IPS-20b (cell line): ENCODE measurements around the gene PIK3R1.

Source experiments
- H3K27ac ChIP-seq: one replicate; pipeline ENCODE4 v1.5.1; 2013; ENCODE audit warnings: low read length
- H3K27me3 ChIP-seq: 2 replicates; pipeline ENCODE4 v1.6.1; 2013; ENCODE audit warnings: mild to moderate bottlenecking, low read length, inconsistent platforms; ENCODE audit not compliant: insufficient read depth
- H3K36me3 ChIP-seq: 2 replicates; pipeline ENCODE4 v1.6.1; 2013; ENCODE audit warnings: low read depth, mild to moderate bottlenecking, inconsistent platforms, low read length, moderate library complexity; ENCODE audit not compliant: insufficient read depth
- H3K4me1 ChIP-seq: 2 replicates; pipeline ENCODE4 v1.6.1; 2013; ENCODE audit warnings: mild to moderate bottlenecking, control low read depth, inconsistent platforms, low read length, moderate library complexity; ENCODE audit not compliant: insufficient read depth
- H3K4me3 ChIP-seq: 2 replicates; pipeline ENCODE4 v1.5.1; 2013; ENCODE audit warnings: mild to moderate bottlenecking, low read length, inconsistent platforms
- H3K9ac ChIP-seq: 2 replicates; pipeline ENCODE4 v1.6.1; 2013; ENCODE audit warnings: low read depth, mild to moderate bottlenecking, inconsistent platforms, low read length, moderate library complexity
- H3K9me3 ChIP-seq: 2 replicates; pipeline ENCODE4 v1.6.1; 2013; ENCODE audit warnings: mild to moderate bottlenecking, low read depth, low read length, inconsistent platforms; ENCODE audit not compliant: insufficient read depth

PIK3R1 gene

DNA sequence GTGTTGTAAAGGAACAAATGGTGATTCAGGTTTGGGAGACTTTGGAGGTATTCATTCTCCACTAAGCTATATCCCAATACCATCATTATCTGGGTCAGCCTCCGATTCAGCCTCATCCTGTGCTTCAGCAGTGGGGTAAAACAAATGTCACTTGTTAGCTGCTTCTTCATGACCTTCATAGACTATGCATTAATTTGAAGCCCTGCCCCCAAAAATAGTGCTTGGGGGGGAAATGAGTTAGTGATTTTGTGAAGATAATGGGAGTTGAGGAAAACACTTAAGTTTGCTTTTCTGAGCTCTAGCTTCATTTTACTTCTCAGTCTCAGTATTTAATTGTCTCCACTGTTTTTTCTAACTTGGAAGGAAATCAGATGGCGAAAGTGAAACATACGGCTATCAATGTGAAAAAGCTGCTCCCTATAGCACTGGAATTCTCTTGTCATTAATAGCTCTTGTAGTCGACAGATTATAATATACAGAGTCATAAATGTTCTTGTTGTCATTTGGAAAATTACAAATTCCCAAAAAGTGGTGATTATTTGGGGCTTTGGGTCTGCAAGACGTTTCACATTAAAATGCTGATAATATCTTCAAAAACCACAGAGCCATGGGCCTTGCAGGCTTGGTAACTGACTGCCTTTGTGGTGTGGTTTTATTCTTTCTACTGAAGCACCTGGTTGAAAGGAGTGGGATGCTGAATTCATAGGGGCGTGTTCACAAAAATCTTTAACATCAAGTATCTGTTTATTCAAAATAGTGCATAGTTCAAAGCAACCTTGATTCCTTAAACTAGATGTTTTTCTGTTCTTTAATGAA is 40.0 kb downstream of the PIK3R1 start:
- Histone ChIP-seq H3K27ac (no peak overlapping the region), H3K4me1 (peaks cover 16% of the 10 kb centered on the region), H3K36me3 (no peaks in the 10 kb centered on the region), H3K9ac (no peak overlapping the region), H3K27me3 (no peaks in the 10 kb centered on the region), H3K9me3 (no peaks in the 10 kb centered on the region), H3K4me3 (no peak overlapping the region)

DNA sequence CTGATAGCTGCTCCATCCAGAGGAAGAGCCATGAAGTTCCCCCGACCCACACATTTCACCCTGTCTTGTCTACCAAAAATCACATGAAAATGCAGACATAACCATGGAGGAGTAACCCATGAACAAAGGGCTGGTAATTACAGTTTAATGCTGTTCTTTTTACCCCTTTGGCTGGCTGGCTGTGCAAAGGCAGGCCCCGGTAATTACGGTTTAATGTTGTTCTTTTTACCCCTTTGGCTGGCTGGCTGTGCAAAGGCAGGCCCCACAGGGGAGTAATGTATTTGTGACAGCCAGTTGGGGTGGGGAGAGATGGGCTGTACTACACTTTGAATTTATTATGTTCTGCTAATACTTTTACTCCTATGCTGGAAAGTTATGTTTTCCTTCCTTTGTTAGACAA is 41.7 kb downstream of the PIK3R1 start:
- no peak overlapping the region for H3K27ac ChIP-seq
- no peak overlapping the region for H3K4me3 ChIP-seq
- no peak overlapping the region for H3K9ac ChIP-seq
- no peaks in the 10 kb centered on the region for H3K36me3 ChIP-seq
- H3K9me3 ChIP-seq, result no peaks in the 10 kb centered on the region; the same call in 1 of the 2 replicates
- H3K4me1 ChIP-seq, result peaks cover 1% of the 10 kb centered on the region; the same call in 1 of the 2 replicates
- no peaks in the 10 kb centered on the region for H3K27me3 ChIP-seq

DNA sequence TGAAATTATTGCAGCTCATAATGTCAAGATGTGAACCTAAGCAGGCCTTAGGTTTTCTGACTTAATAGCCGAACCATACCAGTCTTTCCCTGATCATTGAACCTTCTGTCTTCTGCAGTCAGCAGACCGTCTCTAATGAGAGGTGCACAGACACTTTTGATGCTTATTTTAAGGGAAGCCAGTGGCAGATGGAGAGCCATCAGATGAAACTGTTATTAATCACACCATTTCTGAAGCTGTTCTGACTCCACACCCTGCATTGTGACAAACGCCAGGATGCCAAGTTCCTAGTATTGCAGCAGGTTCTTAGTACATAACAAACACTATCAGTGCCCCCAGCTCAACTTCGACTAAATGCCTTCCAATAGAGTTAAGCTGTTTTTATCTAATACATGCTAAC is 43.0 kb downstream of the PIK3R1 start:
- Histone ChIP-seq H3K27me3 (no peaks in the 10 kb centered on the region), H3K27ac (no peak overlapping the region), H3K4me3 (no peak overlapping the region), H3K4me1 (no peaks in the 10 kb centered on the region), H3K9ac (no peak overlapping the region), H3K9me3 (no peaks in the 10 kb centered on the region; the same call in 1 of the 2 replicates), H3K36me3 (no peaks in the 10 kb centered on the region)

DNA sequence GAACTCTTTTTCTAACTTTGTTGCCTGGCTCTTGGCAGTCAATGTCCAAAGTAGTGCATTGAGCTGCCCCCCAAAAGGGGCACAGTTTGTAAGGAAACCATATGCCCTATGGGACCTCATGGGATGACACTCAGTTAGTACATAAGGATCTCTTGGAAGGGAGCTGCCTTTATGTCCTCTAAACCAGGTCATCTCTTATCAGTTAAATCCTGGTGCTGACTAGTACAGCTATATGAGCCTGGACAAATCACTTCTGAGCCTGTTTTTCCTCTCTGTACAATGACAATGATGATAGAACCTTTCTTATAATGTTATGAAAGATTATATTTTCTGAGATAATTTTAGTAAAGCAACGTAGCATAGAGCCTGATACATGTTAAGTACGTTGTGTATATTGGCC is 44.1 kb downstream of the PIK3R1 start:
- Histone ChIP-seq H3K9me3 (no peaks in the 10 kb centered on the region; the same call in 1 of the 2 replicates), H3K9ac (no peak overlapping the region), H3K4me3 (no peak overlapping the region), H3K4me1 (no peaks in the 10 kb centered on the region), H3K27ac (no peak overlapping the region), H3K27me3 (no peaks in the 10 kb centered on the region), H3K36me3 (no peaks in the 10 kb centered on the region)

DNA sequence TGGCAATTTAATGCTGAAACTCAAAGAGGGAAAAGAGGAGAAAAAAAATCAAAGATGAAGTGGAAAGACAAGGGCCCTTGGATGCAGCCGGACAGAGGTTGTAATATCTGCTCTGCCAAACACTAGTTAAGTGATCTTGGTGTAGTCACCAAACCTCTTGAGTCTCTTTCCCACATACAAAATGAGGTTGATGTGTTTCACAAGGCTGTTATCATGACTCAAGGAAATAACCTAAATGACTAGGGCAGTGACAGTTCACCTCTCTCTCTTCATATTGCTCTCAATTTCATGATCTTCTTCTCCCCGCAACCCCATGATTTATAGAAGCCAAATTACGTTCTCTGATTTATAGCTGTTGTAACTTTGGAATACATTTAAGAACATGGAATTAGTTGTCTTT is 44.9 kb downstream of the PIK3R1 start:
- Histone ChIP-seq H3K27ac (no peak overlapping the region), H3K36me3 (no peaks in the 10 kb centered on the region; the same call in 1 of the 2 replicates), H3K9ac (no peak overlapping the region)

DNA sequence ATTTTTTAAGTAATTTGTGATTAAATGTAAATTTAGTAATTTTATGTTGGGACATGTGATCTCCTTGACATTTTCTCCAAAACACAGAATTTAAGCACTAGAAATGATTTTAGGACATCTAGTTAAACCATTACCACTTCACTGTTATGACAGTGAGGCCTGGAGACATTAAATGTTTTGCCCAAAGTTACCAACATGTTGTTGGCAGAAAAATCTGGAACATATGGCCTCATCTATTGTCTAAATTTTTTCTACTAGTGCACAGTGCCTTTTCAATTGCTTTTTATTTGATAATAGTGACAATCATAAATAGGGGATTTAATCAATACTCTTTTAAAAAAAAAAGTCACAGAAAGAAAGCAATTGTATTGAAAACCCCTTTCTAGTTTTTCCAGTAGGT is 45.6 kb downstream of the PIK3R1 start:
- H3K4me1 ChIP-seq, result no peaks in the 10 kb centered on the region
- no peaks in the 10 kb centered on the region; the same call in 1 of the 2 replicates for H3K36me3 ChIP-seq
- H3K27ac ChIP-seq, result no peak overlapping the region

More for the DNA sequence above, 44.9 kb downstream of the PIK3R1 start:
- Histone ChIP-seq H3K4me3 (no peak overlapping the region), H3K27me3 (no peaks in the 10 kb centered on the region), H3K4me1 (no peaks in the 10 kb centered on the region), H3K9me3 (no peaks in the 10 kb centered on the region; the same call in 1 of the 2 replicates)

DNA sequence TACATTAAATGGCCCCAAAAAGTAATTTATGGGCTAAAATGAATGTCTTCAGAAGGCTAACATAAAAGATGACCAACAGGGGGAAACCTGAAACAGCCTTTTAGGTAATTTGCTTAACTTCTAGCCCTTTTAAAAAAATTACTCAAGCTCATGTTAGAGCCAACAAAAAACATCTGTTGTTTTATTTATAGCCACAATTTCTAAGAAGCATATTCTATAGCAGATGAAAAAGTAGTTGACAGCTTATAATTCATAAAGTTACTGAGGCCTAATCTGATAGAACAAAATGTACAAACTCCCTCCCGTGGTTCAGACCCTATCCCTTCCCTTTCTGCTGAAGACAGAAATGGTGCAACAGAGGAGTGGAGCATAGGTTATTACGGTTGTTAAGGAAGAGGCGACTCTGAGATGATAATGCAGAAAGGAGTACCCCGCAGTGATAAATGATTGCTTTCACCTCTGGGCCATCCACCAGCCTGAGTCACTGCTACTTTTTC is 46.1 kb downstream of the PIK3R1 start:
- Histone ChIP-seq H3K36me3 (no peaks in the 10 kb centered on the region; the same call in 1 of the 2 replicates), H3K4me3 (no peak overlapping the region), H3K9ac (no peak overlapping the region), H3K27ac (no peak overlapping the region), H3K9me3 (no peaks in the 10 kb centered on the region; the same call in 1 of the 2 replicates), H3K4me1 (no peaks in the 10 kb centered on the region), H3K27me3 (no peaks in the 10 kb centered on the region)

More for the DNA sequence above, 45.6 kb downstream of the PIK3R1 start:
- Histone ChIP-seq H3K9me3 (no peaks in the 10 kb centered on the region; the same call in 1 of the 2 replicates), H3K4me3 (no peak overlapping the region), H3K27me3 (no peaks in the 10 kb centered on the region), H3K9ac (no peak overlapping the region)

DNA sequence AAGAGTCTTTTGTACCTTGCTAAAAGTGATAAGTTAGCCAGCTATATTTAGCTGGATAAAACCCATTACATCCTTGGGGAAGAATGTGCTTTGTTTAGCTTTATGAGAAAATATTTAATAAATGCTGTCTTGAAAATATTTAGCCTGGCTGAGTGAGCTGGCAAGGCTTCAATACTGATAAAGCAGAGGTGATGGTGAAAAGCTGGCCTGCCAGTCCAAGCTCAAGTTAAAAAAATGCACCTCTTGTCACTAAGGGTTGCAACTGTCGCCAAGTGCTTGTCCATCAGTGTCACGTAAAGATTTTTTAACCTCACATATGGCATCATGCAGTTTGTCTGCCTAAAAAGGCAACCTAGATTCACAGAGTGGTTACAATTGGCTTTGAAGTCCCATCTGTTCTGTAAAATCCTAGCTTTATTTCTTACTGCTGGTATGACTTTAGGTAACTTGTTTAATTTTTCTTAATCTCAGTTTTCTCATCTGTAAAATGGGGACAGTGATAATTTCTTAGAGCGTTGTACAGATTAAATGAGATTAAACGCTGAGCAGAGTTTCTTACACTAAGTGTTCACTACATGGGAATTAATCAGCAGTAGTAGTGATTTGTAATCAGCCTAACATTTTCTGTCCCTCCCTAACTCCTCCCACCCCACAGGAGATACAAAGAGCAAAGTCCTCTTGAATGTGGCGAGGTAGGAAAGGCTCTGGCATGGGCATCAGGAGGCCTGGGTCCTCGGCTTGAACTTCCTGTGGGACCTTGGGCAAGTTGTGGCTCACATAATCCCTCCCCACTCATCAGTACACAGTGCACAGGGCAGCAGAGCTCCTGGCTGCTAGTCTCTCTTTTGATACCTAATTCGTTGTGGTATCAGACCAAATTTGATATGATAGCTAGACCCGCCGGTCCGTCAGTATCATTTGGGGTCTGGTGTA is 48.7 kb downstream of the PIK3R1 start:
- no peak overlapping the region for H3K27ac ChIP-seq
- H3K4me1 ChIP-seq, result no peaks in the 10 kb centered on the region
- no peaks in the 10 kb centered on the region; the same call in 1 of the 2 replicates for H3K9me3 ChIP-seq
- H3K9ac ChIP-seq, result no peak overlapping the region
- no peak overlapping the region for H3K4me3 ChIP-seq
- no peaks in the 10 kb centered on the region; the same call in 1 of the 2 replicates for H3K36me3 ChIP-seq
- H3K27me3 ChIP-seq, result no peaks in the 10 kb centered on the region

DNA sequence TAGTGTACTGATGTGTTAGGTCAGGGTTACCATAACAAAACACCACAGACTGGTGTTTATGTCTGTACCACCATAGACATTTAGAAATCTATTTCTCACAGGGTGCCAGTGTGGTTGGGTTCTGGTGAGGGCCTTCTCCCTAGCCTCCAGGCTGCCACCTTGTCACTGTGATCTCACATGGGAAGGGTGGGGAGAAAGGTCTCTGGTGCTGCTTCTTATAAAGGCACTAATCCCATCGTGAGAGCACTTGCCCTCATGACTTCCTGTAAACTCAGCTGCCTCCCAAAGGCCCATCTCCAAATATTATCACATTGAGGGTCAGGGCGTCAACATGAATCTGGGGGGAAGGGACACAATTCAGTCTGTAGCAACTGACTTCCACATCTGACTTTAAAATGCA is 49.8 kb downstream of the PIK3R1 start:
- no peak overlapping the region for H3K4me3 ChIP-seq
- no peaks in the 10 kb centered on the region; the same call in 1 of the 2 replicates for H3K9me3 ChIP-seq
- H3K4me1 ChIP-seq, result no peaks in the 10 kb centered on the region
- H3K36me3 ChIP-seq, result no peaks in the 10 kb centered on the region; the same call in 1 of the 2 replicates
- no peak overlapping the region for H3K9ac ChIP-seq
- H3K27me3 ChIP-seq, result no peaks in the 10 kb centered on the region
- no peak overlapping the region for H3K27ac ChIP-seq

DNA sequence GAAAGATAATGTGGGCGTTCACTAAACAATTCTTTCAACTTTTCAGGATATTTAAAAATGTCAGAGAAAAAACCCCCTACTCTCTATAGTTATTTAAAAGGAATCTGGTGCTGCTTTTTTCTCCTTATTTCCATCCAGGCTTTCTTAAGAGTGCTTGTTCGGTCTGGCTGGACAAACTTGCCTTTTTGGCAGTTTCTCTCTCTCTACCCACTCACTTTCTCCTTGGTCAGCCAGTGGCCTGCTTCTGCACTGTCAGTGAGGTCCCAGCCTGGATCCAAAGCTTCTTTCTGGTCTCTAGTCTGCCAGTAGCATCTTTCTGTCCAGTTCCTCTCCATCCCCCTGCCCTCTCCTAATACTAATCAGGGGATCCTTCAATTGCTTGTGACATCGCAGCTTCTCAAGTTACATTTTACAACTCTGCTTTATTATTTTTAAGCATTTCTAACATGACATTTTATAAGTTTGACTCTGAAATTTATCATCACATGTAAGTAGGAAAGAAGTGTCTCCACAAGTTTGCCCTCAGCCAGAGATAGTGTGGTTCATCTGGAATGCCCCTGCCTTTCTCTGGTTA is 50.4 kb downstream of the PIK3R1 start:
- Histone ChIP-seq H3K36me3 (no peaks in the 10 kb centered on the region; the same call in 1 of the 2 replicates), H3K27ac (no peak overlapping the region), H3K9me3 (no peaks in the 10 kb centered on the region; the same call in 1 of the 2 replicates), H3K9ac (no peak overlapping the region), H3K4me3 (no peak overlapping the region), H3K27me3 (no peaks in the 10 kb centered on the region), H3K4me1 (no peaks in the 10 kb centered on the region)

DNA sequence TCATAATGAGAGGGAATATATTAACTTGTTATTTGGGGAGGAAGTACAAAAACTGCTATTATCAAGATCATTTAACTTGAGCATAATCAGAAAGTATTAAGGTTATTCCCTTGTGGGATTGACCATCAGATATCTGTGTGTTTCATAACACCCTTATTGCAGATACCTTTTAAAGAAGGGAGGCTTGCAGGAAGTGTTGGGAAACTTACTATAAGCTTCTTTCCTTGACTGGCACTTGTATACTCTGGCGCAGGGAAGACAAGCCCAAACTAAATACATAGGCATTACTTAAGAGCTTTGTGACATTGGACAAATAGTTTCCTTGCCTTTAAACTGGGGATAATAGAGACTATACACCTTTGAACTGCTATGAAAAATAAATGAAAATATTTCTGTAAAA is 50.9 kb downstream of the PIK3R1 start:
- Histone ChIP-seq H3K9ac (no peak overlapping the region), H3K27me3 (no peaks in the 10 kb centered on the region), H3K9me3 (no peaks in the 10 kb centered on the region; the same call in 1 of the 2 replicates), H3K36me3 (no peaks in the 10 kb centered on the region; the same call in 1 of the 2 replicates), H3K4me3 (no peak overlapping the region), H3K4me1 (no peaks in the 10 kb centered on the region), H3K27ac (no peak overlapping the region)
